ENCODE measurements around the gene GPC3. TPM values are rescaled to one million over a fixed set of nuclear protein-coding genes. Genes with fewer than 3 reads are reported as not detected.

GPC3 gene
- polyA plus RNA-seq, 2 of the 4 experiments (the other 2 are of a cell fraction): not detected

- TF ChIP-seq, protein P1, sequence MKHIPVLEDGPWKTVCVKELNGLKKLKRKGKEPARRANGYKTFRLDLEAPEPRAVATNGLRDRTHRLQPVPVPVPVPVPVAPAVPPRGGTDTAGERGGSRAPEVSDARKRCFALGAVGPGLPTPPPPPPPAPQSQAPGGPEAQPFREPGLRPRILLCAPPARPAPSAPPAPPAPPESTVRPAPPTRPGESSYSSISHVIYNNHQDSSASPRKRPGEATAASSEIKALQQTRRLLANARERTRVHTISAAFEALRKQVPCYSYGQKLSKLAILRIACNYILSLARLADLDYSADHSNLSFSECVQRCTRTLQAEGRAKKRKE (CRISPR knock-in tag; IDR thresholded peaks at IDR 0.05; ENCODE audit: low read depth): no peak
- TF ChIP-seq MAZ (IDR thresholded peaks at IDR 0.05; ENCODE audit: borderline replicate concordance, low read depth, low read length) (no peak), ZFP36 (IDR thresholded peaks at IDR 0.05; ENCODE audit: borderline replicate concordance, partially characterized antibody) (no peak), TP53 (CRISPR knock-in tag; IDR thresholded peaks at IDR 0.05) (no peak), MAFK (IDR thresholded peaks at IDR 0.05; ENCODE audit: partially characterized antibody) (no peak)
- TF ChIP-seq, protein P2, sequence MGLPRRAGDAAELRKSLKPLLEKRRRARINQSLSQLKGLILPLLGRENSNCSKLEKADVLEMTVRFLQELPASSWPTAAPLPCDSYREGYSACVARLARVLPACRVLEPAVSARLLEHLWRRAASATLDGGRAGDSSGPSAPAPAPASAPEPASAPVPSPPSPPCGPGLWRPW (IDR thresholded peaks at IDR 0.05): no peak
Observed at GRCh38 chrX:133493366-133493765, 492.0 kb downstream of the GPC3 start (continued).

DNA sequence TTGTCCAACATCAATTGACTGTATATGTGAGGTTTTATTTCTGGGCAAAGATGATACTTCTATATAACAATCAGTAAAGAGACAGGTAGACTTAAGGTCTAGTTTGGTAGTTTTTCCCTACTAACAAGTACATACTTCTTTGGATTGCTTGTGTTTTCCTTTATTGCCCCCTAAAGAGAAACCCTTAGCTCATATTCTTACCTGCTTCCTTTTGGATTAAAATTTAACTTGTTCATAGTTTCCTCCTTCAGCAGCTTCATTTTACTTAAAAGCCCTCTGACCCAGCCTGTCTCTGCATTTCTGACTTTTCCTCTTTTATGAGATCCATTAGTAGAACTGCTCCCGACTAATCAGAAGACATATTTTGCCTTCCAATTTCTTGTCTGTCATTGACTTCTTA, 494.4 kb downstream of the GPC3 start:
- H3K9me3 ChIP-seq: no peaks in the 10 kb centered on the region
- ATAC-seq (no peak), DNase-seq (ENCODE audit: low read depth in 1 of 2, low spot score in 1 of 2) (no peak), FAIRE-seq (no peak)
- WGBS (ENCODE audit: missing lambda C conversion rate): 0% methylated on average over 1 of the region's 1 CpG
- no peaks in the 10 kb centered on the region for H3K4me1 ChIP-seq
- CTCF ChIA-PET: interaction anchor here (0.5 kb wide), 1 partner anchor 397 kb away, joined by 3 read pairs; no protein-coding TSS in a partner anchor
- TF ChIP-seq, protein P2 (IDR thresholded peaks at IDR 0.05): no peak
- no peak for TF ChIP-seq MAZ (IDR thresholded peaks at IDR 0.05; ENCODE audit: borderline replicate concordance, low read depth, low read length)
- no peak for TF ChIP-seq FOXS1 (CRISPR knock-in tag; IDR thresholded peaks at IDR 0.05)
- no peak for TF ChIP-seq ELK1 (IDR thresholded peaks at IDR 0.05; ENCODE audit: low read depth, low read length)
- TF ChIP-seq RAD21 (conservative IDR thresholded peaks at IDR 0.05 in 1 of 2, IDR thresholded peaks at IDR 0.05 in 1 of 2): no peak
- TF ChIP-seq USF2 (IDR thresholded peaks at IDR 0.05): no peak
- no peak for TF ChIP-seq HOXB13 (CRISPR knock-in tag; IDR thresholded peaks at IDR 0.05; ENCODE audit: low read depth)
- TF ChIP-seq CHD4 (IDR thresholded peaks at IDR 0.05; ENCODE audit: borderline replicate concordance): no peak
- no peak for TF ChIP-seq POLR2A (IDR thresholded peaks at IDR 0.05; ENCODE audit: low read length)
- no peak for TF ChIP-seq NPAS2 (CRISPR knock-in tag; IDR thresholded peaks at IDR 0.05; ENCODE audit: borderline replicate concordance)
- TF ChIP-seq CEBPB (IDR thresholded peaks at IDR 0.05): no peak
- TF ChIP-seq ZFP36 (IDR thresholded peaks at IDR 0.05; ENCODE audit: borderline replicate concordance, partially characterized antibody): no peak
- no peak for TF ChIP-seq JUNB (IDR thresholded peaks at IDR 0.05)
- no peak for TF ChIP-seq CHD2 (IDR thresholded peaks at IDR 0.05; ENCODE audit: low read length, partially characterized antibody)
- TF ChIP-seq MAFK (IDR thresholded peaks at IDR 0.05; ENCODE audit: partially characterized antibody): no peak
- TF ChIP-seq ESRRA (IDR thresholded peaks at IDR 0.05; ENCODE audit: borderline replicate concordance, low read length): no peak
- no peak for TF ChIP-seq JUN (IDR thresholded peaks at IDR 0.05)
- TF ChIP-seq MYC (IDR thresholded peaks at IDR 0.05; ENCODE audit: borderline replicate concordance, low read length): no peak
- TF ChIP-seq, protein P1 (CRISPR knock-in tag; IDR thresholded peaks at IDR 0.05; ENCODE audit: low read depth): no peak
- no peak for TF ChIP-seq BHLHE40 (IDR thresholded peaks at IDR 0.05; ENCODE audit: low read depth, low read length)
- no peak overlapping the region for H3K4me2 ChIP-seq
- POLR2A ChIA-PET: no interaction called here
- H3K4me3 ChIP-seq: no peak overlapping the region
- H3K27ac ChIP-seq: no peak overlapping the region

Small RNA genes within 50 kb of the gene (small RNA-seq; reads per million reads assigned to genes)
- gene RNU6-203P: 0 reads per million in 6 experiments
